HEK293T (cell line): Measurements from ENCODE around the gene GALNT16.

Experiments used
- ARNT ChIP-seq: fragments of 450-650 bp; IDR thresholded peaks from 2 replicates; pipeline ENCODE4 v1.6.1; 2017; ENCODE audit warnings: mild to moderate bottlenecking
- BHLHE40 ChIP-seq: fragments of 450-650 bp; IDR thresholded peaks from 2 replicates; pipeline ENCODE4 v1.6.1; 2016; ENCODE audit warnings: mild to moderate bottlenecking, moderate library complexity, borderline replicate concordance
- CTBP1 ChIP-seq: fragments of 450-650 bp; IDR thresholded peaks from 2 replicates; pipeline ENCODE4 v1.6.1; 2016; ENCODE audit warnings: borderline replicate concordance
- ELF4 ChIP-seq: fragments of 450-650 bp; IDR thresholded peaks from 2 replicates; pipeline ENCODE4 v1.6.1; 2017; ENCODE audit warnings: antibody characterized with exemption
- FOXA1 ChIP-seq: fragments of 450-650 bp; IDR thresholded peaks from 2 replicates; pipeline ENCODE4 v1.6.1; 2016; ENCODE audit warnings: mild to moderate bottlenecking
- FOXK2 ChIP-seq: fragments of 450-650 bp; IDR thresholded peaks from 2 replicates; pipeline ENCODE4 v1.6.1; 2016; ENCODE audit warnings: mild to moderate bottlenecking
- FOXM1 ChIP-seq: fragments of 450-650 bp; IDR thresholded peaks from 2 replicates; pipeline ENCODE4 v1.6.1; 2017; ENCODE audit warnings: mild to moderate bottlenecking, borderline replicate concordance
- HDGF ChIP-seq: fragments of 450-650 bp; IDR thresholded peaks from 2 replicates; pipeline ENCODE4 v1.6.1; 2017; ENCODE audit warnings: antibody characterized with exemption, borderline replicate concordance
- LEF1 ChIP-seq: fragments of 450-650 bp; IDR thresholded peaks from 2 replicates; pipeline ENCODE4 v1.6.1; 2017; ENCODE audit warnings: mild to moderate bottlenecking, borderline replicate concordance
- SUZ12 ChIP-seq: fragments of 450-650 bp; IDR thresholded peaks from 2 replicates; pipeline ENCODE4 v1.6.1; 2016; ENCODE audit warnings: mild to moderate bottlenecking
- ZNF384 ChIP-seq: fragments of 450-650 bp; IDR thresholded peaks from 2 replicates; pipeline ENCODE4 v1.6.1; 2016
- TF ChIP-seq, protein P1 (sequence below): fragments of 450-650 bp; IDR thresholded peaks from 2 replicates; pipeline ENCODE4 v1.6.1; 2016

DNA sequence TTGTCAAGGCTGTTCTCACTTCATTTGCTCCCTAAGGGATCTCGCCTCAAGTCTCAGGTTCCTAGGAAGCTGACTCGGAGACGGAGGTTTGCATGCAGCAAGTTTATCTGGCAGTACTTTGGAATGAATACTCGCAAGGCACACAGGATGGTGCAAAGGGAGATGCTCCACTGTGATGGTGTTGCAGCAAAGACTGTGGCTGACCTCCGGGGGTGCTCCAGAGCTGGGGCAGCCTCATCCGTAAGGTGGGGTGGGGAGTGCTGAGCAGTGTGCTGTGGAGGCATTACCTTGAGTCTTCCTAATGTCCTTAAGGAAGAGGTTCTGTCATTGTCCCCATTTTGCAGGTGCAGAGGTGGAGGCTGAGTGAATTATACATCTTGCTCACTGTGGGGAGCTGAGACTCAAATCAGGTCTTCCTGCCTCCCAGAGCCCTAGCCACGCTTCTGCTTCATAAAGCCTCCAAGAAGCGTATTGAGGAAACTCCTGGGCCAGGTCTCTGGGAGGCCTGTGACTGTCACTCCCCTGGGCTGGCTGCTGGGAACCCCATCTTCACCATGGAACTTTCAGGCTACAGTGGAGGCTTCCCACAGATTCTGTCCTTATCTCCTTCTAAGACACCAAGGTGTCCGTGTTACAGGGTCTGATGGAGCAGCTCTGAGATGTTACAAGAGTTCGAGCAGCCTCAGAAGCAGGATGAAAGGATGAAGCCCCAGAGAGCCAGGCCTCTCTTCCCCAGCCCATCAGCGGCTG is 39.5 kb downstream of the GALNT16 start:
- no peak for TF ChIP-seq FOXM1
- no peak for TF ChIP-seq SUZ12
- no peak for TF ChIP-seq FOXA1
- no peak for TF ChIP-seq ZNF384
- no peak for TF ChIP-seq HDGF
- no peak for TF ChIP-seq ARNT
- TF ChIP-seq ELF4, result no peak
- TF ChIP-seq CTBP1, result no peak
- TF ChIP-seq BHLHE40, result no peak
- TF ChIP-seq FOXK2, result no peak
- no peak for TF ChIP-seq LEF1
- TF ChIP-seq, protein P1, sequence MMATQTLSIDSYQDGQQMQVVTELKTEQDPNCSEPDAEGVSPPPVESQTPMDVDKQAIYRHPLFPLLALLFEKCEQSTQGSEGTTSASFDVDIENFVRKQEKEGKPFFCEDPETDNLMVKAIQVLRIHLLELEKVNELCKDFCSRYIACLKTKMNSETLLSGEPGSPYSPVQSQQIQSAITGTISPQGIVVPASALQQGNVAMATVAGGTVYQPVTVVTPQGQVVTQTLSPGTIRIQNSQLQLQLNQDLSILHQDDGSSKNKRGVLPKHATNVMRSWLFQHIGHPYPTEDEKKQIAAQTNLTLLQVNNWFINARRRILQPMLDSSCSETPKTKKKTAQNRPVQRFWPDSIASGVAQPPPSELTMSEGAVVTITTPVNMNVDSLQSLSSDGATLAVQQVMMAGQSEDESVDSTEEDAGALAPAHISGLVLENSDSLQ, result no peak
